GM12872 (cell line): ENCODE data around the gene PEAR1.

ENCODE experiments used
- CTCF ChIP-seq: IDR thresholded peaks from 3 replicates; pipeline ENCODE4 v1.5.1; 2011; ENCODE audit warnings: low read depth, mild to moderate bottlenecking, low read length, moderate library complexity; ENCODE audit not compliant: insufficient read depth

Gene PEAR1

DNA sequence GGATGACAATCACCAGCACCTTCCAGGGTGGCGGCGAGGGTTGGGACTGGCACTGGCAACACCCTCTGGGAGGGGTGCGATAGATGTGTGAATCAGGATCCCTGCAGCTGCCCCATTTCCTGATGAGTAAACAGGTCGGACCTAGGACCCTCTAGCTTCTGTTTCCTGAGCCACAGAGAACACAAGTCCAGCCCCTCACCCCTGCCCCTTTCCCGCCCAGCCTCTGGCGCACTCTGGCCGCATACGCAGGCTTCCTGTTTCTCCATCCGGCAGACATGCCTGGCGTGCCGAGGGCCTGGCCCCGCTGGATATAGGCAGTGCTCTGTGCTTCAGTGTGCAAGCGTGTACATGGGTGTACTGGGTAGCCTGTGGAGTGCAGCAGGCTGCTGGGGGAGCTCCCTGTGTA, 4.6 kb downstream of the PEAR1 start:
- no peak for TF ChIP-seq CTCF

DNA sequence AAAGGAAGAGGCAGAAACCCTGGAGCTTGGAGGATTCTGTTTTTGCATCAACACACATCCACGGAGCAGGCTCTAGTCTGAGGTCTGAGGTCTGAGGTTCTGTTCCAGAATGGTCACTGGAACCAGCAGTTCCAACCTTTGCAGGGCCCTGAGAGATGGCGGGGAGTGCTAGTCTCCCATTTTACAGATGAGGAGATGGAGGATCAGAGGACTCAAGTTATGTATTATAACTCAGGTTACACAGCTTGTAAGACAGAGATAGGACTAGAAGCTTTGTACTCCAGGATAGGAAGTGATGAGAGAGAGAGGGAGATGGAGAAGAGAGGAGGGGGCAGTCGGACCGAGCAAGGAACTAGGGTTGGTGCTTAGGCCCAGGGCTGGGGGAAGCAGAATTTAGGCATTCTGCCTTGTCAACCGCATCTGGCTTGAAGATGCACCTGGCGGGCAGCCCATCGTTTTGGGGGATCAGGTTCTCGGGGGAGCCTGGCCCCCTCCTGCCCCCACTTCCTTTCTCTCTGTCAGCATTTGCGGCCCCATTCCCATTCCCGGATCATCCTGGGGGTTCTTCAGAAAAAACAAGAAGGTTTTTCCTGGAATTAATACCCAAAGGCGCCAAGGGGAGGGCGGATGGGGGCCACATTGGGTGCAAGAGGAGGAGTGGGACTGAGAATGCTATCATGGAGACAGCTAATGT, 5.6 kb downstream of the PEAR1 start:
- no peak for TF ChIP-seq CTCF

DNA sequence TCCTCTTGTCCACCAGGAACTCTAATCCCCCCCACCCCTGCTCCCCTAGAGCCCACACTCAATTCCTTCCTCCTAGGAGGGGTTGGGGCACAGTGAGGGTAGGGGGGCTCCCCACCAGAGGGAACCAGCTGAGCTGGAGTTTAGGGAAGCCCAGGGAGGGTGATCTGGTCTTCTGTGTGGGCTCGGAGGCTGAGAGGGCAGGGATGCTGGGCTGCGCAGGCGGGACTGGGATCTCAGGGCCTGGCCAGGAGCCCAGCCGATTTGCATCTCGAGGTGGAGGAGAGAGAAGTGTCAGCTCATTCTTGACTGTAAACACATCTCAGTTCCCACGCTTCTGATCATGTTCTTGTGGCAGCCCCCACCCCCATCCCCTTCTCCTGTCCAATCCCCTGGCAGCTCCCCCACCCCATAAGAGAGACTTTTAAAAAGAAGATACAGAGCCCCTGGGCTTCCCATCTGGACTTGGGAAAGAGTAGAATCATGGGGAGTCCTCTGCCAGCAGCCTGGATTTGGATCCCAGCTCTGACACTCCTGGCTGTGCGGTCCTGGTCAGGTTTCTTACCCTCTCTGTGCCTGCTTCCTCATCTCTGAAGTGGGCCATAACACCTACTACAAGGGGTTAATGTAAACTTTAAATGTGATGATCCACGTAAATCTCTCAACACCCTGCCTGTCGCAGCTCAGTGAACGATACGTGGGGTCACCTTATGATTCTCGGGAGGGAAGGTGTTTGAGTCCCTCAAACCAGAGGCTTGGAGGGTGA, 6.6 kb downstream of the PEAR1 start:
- TF ChIP-seq CTCF: no peak

GRCh38 chr1:156900896-156901589, 7.5 kb downstream of the PEAR1 start:
- TF ChIP-seq CTCF: no peak

DNA sequence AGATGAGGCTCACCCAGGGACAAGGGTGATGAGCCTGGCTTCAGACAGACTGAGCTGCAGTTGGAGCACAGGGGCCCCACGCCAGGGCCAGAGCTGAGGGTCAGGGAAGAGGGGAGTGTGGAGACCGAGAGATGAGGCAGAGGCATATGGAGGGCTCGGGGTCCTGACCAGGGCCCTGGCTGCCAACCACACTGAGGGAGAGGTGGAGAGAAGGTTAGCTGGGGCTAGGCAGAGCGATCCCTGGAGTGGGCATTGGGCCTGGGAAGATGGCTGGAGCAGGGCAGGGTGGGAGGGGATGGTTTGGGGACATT, 8.0 kb downstream of the PEAR1 start:
- no peak for TF ChIP-seq CTCF

DNA sequence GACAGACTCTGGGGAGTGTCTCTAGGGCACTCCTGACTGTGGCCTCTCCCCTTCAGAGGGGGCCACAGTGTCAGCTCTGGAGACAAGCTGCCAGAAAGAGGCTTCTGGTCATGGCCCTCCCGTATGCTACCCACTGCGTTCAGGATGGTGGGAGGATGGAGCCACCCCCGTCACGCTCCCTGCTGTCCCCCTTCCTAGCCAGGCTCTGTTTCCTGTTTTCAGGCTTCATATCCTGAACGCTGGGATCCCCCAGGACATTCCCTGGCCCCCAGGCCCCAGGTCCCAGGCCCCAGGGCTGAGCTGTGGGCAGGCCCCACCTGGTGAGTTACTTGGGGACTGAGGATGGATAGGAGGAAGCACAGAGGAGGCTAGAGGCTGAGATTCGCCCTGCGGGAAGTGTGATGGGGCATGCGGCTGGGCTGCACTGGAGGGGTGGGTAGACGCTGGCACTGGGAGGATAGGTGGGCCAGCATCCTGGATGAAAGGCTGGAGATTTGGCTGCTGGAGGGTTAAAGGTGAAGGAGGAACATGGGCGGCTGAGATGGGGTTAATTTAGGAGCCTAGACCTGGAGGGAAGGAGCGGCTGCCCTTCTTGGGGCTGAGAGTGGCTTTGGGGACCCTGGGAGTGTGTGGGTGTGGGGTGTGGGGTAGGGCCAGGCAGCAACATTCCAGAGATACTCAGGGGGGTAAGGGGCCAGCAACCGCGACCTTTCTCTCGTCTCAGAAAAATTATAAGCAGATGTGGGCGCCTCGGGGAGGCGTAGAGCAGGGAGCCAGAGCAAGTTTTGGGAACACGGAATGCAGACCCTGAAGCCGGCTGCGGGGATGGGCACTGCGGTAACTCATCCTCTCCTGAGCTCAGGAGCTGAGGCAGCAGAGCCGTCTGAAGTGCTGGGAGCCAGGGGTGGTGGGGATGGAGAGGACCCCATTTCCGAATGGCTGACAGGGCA, 8.7 kb downstream of the PEAR1 start:
- no peak for TF ChIP-seq CTCF
